IPS-18a (cell line): ENCODE results near the gene PDE4A.
"Not testable (repeated sequence)": the region's sequence is repeated elsewhere in the genome, so short reads cannot be mapped to it uniquely, and the experiment has no call there.

Experiments
- H3K27ac ChIP-seq: one replicate; pipeline ENCODE4 v1.5.1; 2013; ENCODE audit warnings: low read length
- H3K27me3 ChIP-seq: one replicate; pipeline ENCODE4 v1.6.1; 2013; ENCODE audit warnings: mild to moderate bottlenecking, low read length; ENCODE audit not compliant: control insufficient read depth, insufficient read depth
- H3K36me3 ChIP-seq: one replicate; pipeline ENCODE4 v1.6.1; 2013; ENCODE audit warnings: low read depth, low read length; ENCODE audit not compliant: control insufficient read depth
- H3K4me1 ChIP-seq: one replicate; pipeline ENCODE4 v1.6.1; 2013; ENCODE audit warnings: low read depth, low read length; ENCODE audit not compliant: control insufficient read depth
- H3K4me3 ChIP-seq: one replicate; pipeline ENCODE4 v1.5.1; 2013; ENCODE audit warnings: low read length
- H3K9ac ChIP-seq: one replicate; pipeline ENCODE4 v1.6.1; 2013; ENCODE audit warnings: mild to moderate bottlenecking, low read length, moderate library complexity
- H3K9me3 ChIP-seq: one replicate; pipeline ENCODE4 v1.6.1; 2013; ENCODE audit warnings: low read depth, low read length; ENCODE audit not compliant: control insufficient read depth

Gene PDE4A

DNA sequence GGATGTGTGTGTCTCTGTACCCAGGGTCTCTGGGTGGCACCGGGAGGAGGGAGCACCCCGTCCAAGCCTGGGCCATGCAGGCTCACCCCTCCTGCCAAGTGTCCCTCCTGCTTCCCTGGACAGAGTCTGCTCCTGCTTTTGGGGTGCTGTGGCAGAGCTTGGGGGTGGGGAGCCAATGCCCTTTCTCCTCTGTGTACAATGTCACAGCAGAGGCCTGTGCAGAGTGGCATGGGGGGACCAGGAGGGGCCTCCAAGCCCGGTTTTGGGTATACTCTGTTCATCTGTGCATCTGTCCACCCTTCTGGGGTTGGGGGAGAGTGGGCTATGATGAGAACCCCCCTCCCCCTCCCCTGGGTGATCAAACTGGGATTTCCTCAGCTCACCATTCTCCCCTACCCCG, 33.5 kb downstream of the PDE4A start:
- peaks cover 11% of the 10 kb centered on the region for H3K4me1 ChIP-seq
- H3K27me3 ChIP-seq: no peaks in the 10 kb centered on the region
- no peak overlapping the region for H3K9ac ChIP-seq
- peak overlapping the region; percentile 11 for H3K27ac ChIP-seq
- H3K4me3 ChIP-seq: no peak overlapping the region
- H3K9me3 ChIP-seq: no peaks in the 10 kb centered on the region
- no peaks in the 10 kb centered on the region for H3K36me3 ChIP-seq

DNA sequence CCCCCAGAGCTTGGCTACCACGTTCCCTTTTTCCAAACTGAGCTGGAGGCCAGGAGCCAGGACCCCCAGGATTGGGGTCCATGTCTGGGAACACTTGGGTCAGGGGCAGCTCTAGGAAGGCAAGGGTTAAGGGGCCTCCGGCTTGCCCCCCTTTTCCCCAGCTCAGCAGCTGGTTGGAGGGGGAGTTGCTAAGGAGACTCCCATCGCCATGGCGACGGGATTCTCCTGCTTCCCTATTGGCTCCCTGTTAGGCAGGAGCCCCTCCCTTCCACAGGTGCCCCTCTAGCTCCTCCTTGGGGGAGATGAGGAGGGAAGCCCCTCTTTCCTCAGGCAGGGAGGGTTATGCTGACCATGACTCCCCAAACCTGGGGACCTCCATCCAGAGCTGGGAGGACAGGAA, 33.9 kb downstream of the PDE4A start:
- Histone ChIP-seq H3K36me3 (no peaks in the 10 kb centered on the region), H3K9me3 (no peaks in the 10 kb centered on the region), H3K27ac (peak overlapping the region; percentile 11), H3K27me3 (no peaks in the 10 kb centered on the region), H3K4me3 (no peak overlapping the region), H3K9ac (no peak overlapping the region), H3K4me1 (peaks cover 11% of the 10 kb centered on the region)

DNA sequence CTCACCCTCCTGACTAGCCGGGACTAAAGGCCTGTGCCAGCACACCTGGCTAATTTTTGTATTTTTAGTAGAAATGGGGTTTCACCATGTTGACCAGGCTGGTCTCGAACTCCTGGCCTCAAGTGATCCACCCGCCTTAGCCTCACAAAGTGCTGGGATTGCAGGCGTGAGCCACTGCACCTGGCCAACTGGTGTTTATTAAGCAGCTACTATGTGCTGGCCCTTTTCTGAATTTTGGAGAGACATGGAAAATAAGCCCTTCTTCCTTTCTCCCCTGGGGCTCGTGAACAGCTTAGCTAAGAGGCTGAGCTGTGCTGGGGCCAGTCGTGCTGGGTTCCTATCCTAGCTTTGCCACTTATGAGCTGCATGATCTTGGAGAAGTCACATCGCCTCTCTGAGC, 38.4 kb downstream of the PDE4A start:
- H3K4me1 ChIP-seq: peaks cover 11% of the 10 kb centered on the region
- not testable (repeated sequence) for H3K27me3 ChIP-seq, H3K27ac ChIP-seq, H3K9ac ChIP-seq, H3K9me3 ChIP-seq, H3K36me3 ChIP-seq, H3K4me3 ChIP-seq

DNA sequence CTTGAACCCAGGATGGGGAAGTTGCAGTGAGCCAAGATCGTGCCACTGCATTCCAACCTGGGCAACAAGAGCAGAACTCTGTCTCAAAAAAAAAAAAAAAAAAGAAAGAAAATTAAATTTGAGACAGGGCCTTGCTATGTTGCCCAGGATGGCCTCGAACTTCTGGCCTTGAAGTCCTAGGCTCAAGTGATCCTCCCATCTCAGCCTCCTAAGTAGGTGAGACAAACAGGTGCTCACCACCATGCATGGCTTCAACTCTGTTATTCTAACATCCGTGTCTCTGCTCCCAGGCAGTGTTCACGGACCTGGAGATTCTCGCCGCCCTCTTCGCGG, 40.3 kb downstream of the PDE4A start:
- Histone ChIP-seq H3K9me3 (no peaks in the 10 kb centered on the region), H3K27me3 (peaks cover 8% of the 10 kb centered on the region), H3K27ac (no peak overlapping the region), H3K4me1 (no peaks in the 10 kb centered on the region), H3K9ac (no peak overlapping the region), H3K36me3 (no peaks in the 10 kb centered on the region), H3K4me3 (no peak overlapping the region)

DNA sequence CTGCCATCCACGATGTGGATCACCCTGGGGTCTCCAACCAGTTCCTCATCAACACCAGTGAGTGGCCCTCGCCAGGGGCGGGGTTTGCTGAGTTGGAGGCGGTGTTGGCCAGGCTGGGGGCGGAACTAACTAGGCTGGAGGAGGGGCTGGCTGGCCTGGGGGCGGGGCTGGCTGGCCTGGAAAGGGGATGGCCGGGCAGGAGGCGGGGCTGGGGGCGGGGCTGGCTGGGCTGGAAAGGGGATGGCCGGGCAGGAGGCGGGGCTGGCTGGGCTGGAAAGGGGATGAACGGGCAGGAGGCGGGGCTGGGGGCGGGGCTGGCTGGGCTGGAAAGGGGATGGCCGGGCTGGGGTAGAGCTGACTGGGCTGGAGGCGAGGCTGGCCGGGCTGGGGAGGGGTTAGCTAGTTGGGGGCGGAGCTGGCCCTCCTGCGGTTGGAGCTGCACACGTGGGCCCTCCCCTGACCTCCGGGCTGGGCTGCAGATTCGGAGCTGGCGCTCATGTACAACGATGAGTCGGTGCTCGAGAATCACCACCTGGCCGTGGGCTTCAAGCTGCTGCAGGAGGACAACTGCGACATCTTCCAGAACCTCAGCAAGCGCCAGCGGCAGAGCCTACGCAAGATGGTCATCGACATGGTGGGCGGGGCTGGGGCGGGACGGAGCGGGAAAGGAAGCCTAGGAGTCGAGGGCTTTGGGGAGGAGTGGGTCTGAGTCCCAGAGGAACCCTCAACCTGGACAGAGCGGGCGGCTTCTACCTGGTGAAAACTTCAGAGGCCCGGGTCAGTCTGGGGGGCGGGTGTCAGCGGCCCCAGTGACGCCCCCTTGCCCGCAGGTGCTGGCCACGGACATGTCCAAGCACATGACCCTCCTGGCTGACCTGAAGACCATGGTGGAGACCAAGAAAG, 41.0 kb downstream of the PDE4A start:
- Histone ChIP-seq H3K9me3 (no peaks in the 10 kb centered on the region), H3K36me3 (no peaks in the 10 kb centered on the region), H3K9ac (peak overlapping the region; percentile 54), H3K4me1 (no peaks in the 10 kb centered on the region), H3K4me3 (peak overlapping the region; percentile 78), H3K27me3 (peaks cover 8% of the 10 kb centered on the region), H3K27ac (no peak overlapping the region)

DNA sequence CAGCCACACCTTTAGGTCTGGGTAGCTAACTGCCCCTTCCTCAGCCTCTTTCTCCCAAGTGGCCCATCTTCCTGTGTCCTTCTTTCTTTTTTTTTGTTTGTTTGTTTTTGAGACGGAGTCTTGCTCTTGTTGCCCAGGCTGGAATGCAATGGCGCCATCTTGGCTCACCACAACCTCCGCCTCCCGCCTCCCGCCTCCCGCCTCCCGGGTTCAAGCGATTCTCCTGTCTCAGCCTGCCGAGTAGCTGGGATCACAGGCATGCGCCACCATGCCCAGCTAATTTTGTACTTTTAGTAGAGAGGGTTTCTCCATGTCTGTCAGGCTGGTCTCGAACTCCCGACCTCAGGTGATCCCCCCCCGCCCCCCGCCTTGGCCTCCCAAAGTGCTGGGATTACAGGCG, 41.7 kb downstream of the PDE4A start:
- H3K4me1 ChIP-seq, H3K9me3 ChIP-seq, H3K27me3 ChIP-seq, H3K27ac ChIP-seq, H3K9ac ChIP-seq, H3K36me3 ChIP-seq: not testable (repeated sequence)
- H3K4me3 ChIP-seq: peak overlapping the region; percentile 78

DNA sequence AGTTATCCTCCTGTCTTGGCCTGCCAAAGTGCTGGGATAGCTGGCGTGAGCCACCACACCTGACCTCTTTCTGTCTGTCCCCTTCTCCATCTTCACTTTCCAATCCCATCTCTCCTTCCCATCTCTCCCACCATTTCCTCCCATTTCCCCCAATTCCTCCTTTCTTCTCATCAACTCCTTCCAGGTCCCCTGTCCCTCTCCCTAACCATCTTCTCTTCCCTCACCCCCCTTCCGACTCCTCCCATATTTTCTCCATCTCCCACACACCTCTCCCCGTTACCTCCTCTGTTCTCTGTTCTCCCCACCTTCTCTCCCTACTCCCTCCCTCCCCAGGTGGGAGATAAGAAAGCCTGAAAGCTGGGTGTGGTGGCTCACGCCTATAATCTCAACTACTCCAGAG, 42.2 kb downstream of the PDE4A start:
- Histone ChIP-seq H3K27ac (no peak overlapping the region), H3K4me1 (no peaks in the 10 kb centered on the region), H3K36me3 (no peaks in the 10 kb centered on the region), H3K9ac (no peak overlapping the region), H3K27me3 (peaks cover 8% of the 10 kb centered on the region), H3K9me3 (no peaks in the 10 kb centered on the region), H3K4me3 (no peak overlapping the region)

DNA sequence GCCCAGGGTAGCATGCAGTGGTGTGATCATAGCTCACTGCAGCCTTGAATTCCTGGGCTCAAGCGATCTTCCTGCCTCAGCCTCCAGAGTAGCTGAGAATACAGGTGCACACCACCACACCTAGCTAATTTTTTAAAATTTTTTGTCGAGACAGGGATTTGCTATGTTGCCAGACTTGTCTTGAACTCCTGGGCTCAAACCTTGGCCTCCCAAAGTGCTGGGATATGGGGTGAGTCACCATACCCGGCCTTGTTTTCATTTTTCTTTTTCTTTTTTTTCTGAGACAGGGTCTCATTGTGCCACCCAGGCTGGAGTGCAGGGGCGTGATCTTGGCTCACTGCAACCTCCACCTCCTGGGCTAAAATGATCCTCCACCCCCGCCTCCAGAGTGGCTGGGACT, 44.1 kb downstream of the PDE4A start:
- Histone ChIP-seq H3K36me3 (no peaks in the 10 kb centered on the region), H3K4me3 (no peak overlapping the region), H3K9ac (no peak overlapping the region), H3K27ac (no peak overlapping the region), H3K4me1 (no peaks in the 10 kb centered on the region), H3K27me3 (peaks cover 8% of the 10 kb centered on the region), H3K9me3 (no peaks in the 10 kb centered on the region)

DNA sequence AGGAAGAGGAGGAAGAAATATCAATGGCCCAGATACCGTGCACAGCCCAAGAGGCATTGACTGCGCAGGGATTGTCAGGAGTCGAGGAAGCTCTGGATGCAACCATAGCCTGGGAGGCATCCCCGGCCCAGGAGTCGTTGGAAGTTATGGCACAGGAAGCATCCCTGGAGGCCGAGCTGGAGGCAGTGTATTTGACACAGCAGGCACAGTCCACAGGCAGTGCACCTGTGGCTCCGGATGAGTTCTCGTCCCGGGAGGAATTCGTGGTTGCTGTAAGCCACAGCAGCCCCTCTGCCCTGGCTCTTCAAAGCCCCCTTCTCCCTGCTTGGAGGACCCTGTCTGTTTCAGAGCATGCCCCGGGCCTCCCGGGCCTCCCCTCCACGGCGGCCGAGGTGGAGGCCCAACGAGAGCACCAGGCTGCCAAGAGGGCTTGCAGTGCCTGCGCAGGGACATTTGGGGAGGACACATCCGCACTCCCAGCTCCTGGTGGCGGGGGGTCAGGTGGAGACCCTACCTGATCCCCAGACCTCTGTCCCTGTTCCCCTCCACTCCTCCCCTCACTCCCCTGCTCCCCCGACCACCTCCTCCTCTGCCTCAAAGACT, 46.9 kb downstream of the PDE4A start:
- Histone ChIP-seq H3K27ac (no peak overlapping the region), H3K36me3 (no peaks in the 10 kb centered on the region), H3K9me3 (no peaks in the 10 kb centered on the region), H3K27me3 (peaks cover 8% of the 10 kb centered on the region), H3K9ac (no peak overlapping the region), H3K4me3 (no peak overlapping the region), H3K4me1 (no peaks in the 10 kb centered on the region)

DNA sequence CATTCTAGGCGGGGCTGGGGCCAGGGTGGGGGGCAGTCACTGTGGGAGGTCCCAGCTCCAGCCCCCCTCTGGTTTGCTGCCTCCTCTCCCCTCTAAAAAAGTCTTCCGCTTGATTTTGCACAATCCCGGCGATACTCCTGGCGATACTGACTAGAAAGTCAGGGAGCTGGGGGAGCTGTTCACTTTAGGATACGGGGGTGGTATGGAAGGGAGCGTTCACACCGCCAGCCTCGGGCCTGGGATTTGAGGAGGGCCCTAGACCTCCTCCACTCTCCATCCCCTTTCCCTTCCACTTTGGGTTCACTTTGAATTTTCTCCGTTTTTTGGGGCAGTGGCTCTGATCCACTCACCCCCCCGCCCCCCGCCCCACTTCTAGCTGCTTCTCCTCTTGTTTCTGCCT, 47.8 kb downstream of the PDE4A start:
- Histone ChIP-seq H3K27ac (no peak overlapping the region), H3K36me3 (no peaks in the 10 kb centered on the region), H3K4me1 (no peaks in the 10 kb centered on the region), H3K27me3 (no peaks in the 10 kb centered on the region), H3K4me3 (no peak overlapping the region), H3K9me3 (no peaks in the 10 kb centered on the region), H3K9ac (no peak overlapping the region)

DNA sequence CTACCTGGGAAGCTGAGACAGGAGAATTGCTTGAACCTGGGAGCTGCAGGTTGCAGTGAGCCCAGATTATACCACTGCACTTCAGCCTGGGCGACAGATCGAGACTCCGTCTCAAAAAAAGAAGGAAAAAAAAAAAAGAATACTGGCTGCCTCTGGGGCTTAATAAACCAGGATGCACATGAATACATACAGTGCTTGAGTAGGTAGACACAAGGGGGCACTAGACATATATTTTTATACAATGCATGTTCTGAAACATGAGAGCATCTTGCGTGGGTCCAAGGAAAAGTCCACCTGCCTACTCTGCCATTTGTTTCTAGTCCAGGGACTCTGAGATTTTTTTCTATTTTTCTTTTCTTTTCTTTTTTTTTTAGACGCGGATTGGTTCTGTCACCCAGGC, 51.6 kb downstream of the PDE4A start:
- Histone ChIP-seq H3K27me3 (no peaks in the 10 kb centered on the region), H3K27ac (no peak overlapping the region), H3K4me1 (no peaks in the 10 kb centered on the region), H3K4me3 (no peak overlapping the region), H3K36me3 (no peaks in the 10 kb centered on the region), H3K9ac (no peak overlapping the region), H3K9me3 (no peaks in the 10 kb centered on the region)

DNA sequence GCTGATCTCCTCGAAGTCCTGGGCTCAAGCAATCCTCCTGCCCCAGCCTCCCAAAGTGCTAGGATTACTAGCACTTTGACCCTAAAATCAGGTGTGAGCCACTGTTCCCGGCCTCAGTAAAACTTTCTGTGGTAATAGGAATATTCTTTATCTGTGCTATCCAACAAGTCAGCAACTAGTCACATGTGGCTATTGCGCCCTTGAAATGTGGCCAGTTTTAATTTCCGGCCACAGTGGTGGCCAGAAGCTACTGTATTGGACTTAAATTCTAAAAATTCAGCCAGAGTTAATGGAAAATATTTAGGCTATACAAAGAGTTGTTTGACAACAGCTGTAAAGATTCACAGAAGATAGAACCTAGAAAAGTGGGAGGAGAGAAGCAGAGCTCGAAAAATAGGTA, 52.9 kb downstream of the PDE4A start:
- Histone ChIP-seq H3K9ac (no peak overlapping the region), H3K4me1 (no peaks in the 10 kb centered on the region), H3K27ac (no peak overlapping the region), H3K36me3 (no peaks in the 10 kb centered on the region), H3K27me3 (no peaks in the 10 kb centered on the region), H3K9me3 (no peaks in the 10 kb centered on the region), H3K4me3 (no peak overlapping the region)
